ENCODE measurements around the gene FLNB. TPM values are rescaled to one million over a fixed set of nuclear protein-coding genes. Genes with fewer than 3 reads are reported as not detected.

Gene FLNB
- total RNA-seq, 1 experiment from 2014 or later: 126 TPM

GRCh38 chr3:58104712-58105111 is 96.5 kb downstream of the FLNB start:
- DNase-seq (ENCODE audit: low read depth): no peak

GRCh38 chr3:58105196-58105595 is 97.0 kb downstream of the FLNB start:
- DNase-seq (ENCODE audit: low read depth): no peak

- DNase-seq (ENCODE audit: low read depth): no peak
Measured at GRCh38 chr3:58106061-58106460, 97.8 kb downstream of the FLNB start.

GRCh38 chr3:58106640-58107039 is 98.4 kb downstream of the FLNB start:
- DNase-seq (ENCODE audit: low read depth): no peak

- no peak for DNase-seq (ENCODE audit: low read depth)
Measured at GRCh38 chr3:58107597-58107996, 99.4 kb downstream of the FLNB start.

GRCh38 chr3:58109752-58110151 is 101.5 kb downstream of the FLNB start:
- no peak for DNase-seq (ENCODE audit: low read depth)

GRCh38 chr3:58111513-58112184 is 103.4 kb downstream of the FLNB start:
- no peak for DNase-seq (ENCODE audit: low read depth)

- no peak for DNase-seq (ENCODE audit: low read depth)
Measured at GRCh38 chr3:58112185-58112535, 103.9 kb downstream of the FLNB start.

- no peak for DNase-seq (ENCODE audit: low read depth)
Measured at GRCh38 chr3:58115175-58115574, 107.0 kb downstream of the FLNB start.

- no peak for DNase-seq (ENCODE audit: low read depth)
Measured at GRCh38 chr3:58116161-58116955, 108.1 kb downstream of the FLNB start.

- no peak for DNase-seq (ENCODE audit: low read depth)
Measured at GRCh38 chr3:58116985-58117384, 108.8 kb downstream of the FLNB start.

- no peak for DNase-seq (ENCODE audit: low read depth)
Measured at GRCh38 chr3:58117561-58118181, 109.4 kb downstream of the FLNB start.

- no peak for DNase-seq (ENCODE audit: low read depth)
Measured at GRCh38 chr3:58119186-58119585, 111.0 kb downstream of the FLNB start.

GRCh38 chr3:58120075-58120812 is 112.0 kb downstream of the FLNB start:
- no peak for DNase-seq (ENCODE audit: low read depth)

GRCh38 chr3:58121183-58121582 is 113.0 kb downstream of the FLNB start:
- no peak for DNase-seq (ENCODE audit: low read depth)

GRCh38 chr3:58122936-58123700 is 114.9 kb downstream of the FLNB start:
- no peak for DNase-seq (ENCODE audit: low read depth)

GRCh38 chr3:58124387-58124786 is 116.2 kb downstream of the FLNB start:
- no peak for DNase-seq (ENCODE audit: low read depth)

- no peak for DNase-seq (ENCODE audit: low read depth)
Measured at GRCh38 chr3:58129041-58129770, 121.0 kb downstream of the FLNB start.

- DNase-seq (ENCODE audit: low read depth): no peak
Measured at GRCh38 chr3:58130591-58130990, 122.4 kb downstream of the FLNB start.

- no peak for DNase-seq (ENCODE audit: low read depth)
Measured at GRCh38 chr3:58131101-58131825, 123.0 kb downstream of the FLNB start.
